ENCODE measurements around the gene JPH4.

Gene JPH4

GRCh38 chr14:23578560-23579310 lies at the start of gene JPH4:
TSS of gene JPH4 (minus strand) at chr14:23578790. CDS start at chr14:23577453, 1,337 bp downstream.
- DNase-seq (ENCODE audit: low spot score): no peak
- H3K27ac Mint-ChIP-seq: no peak within 1 kb of the TSS
- H3K27me3 Mint-ChIP-seq (ENCODE audit: low read depth): peaks cover 59% of the 10 kb centered on the region
- H3K9me3 Mint-ChIP-seq: no peaks in the 10 kb centered on the region
- H3K36me3 Mint-ChIP-seq (ENCODE audit: low read depth): no peaks in the 10 kb centered on the region
- peaks cover 10% of the 10 kb centered on the region for H3K4me1 Mint-ChIP-seq (ENCODE audit: low read depth)
- H3K4me3 Mint-ChIP-seq: no peak within 1 kb of the TSS

GRCh38 chr14:23627961-23628360 lies 49.4 kb upstream of the JPH4 start:
- Mint-ChIP-seq H3K27ac (no peak overlapping the region), H3K9me3 (peaks cover 27% of the 10 kb centered on the region), H3K36me3 (ENCODE audit: low read depth) (no peaks in the 10 kb centered on the region), H3K27me3 (ENCODE audit: low read depth) (peaks cover 2% of the 10 kb centered on the region), H3K4me3 (no peak overlapping the region), H3K4me1 (ENCODE audit: low read depth) (peaks cover 11% of the 10 kb centered on the region)
- DNase-seq (ENCODE audit: low spot score): no peak

- no peak overlapping the region for H3K27ac Mint-ChIP-seq
Measured at GRCh38 chr14:23626946-23627345, 48.4 kb upstream of the JPH4 start.

GRCh38 chr14:23624830-23625404 lies 46.3 kb upstream of the JPH4 start:
- peaks cover 6% of the 10 kb centered on the region for H3K27me3 Mint-ChIP-seq (ENCODE audit: low read depth)
- no peaks in the 10 kb centered on the region for H3K4me1 Mint-ChIP-seq (ENCODE audit: low read depth)
- no peaks in the 10 kb centered on the region for H3K36me3 Mint-ChIP-seq (ENCODE audit: low read depth)
- H3K27ac Mint-ChIP-seq: no peak overlapping the region
- H3K4me3 Mint-ChIP-seq: no peak overlapping the region
- DNase-seq (ENCODE audit: low spot score): no peak
- peaks cover 29% of the 10 kb centered on the region for H3K9me3 Mint-ChIP-seq

More at GRCh38 chr14:23626946-23627345, 48.4 kb upstream of the JPH4 start:
- Mint-ChIP-seq H3K4me1 (ENCODE audit: low read depth) (peaks cover 7% of the 10 kb centered on the region), H3K27me3 (ENCODE audit: low read depth) (peaks cover 4% of the 10 kb centered on the region), H3K9me3 (peaks cover 29% of the 10 kb centered on the region), H3K36me3 (ENCODE audit: low read depth) (no peaks in the 10 kb centered on the region), H3K4me3 (no peak overlapping the region)
- no peak for DNase-seq (ENCODE audit: low spot score)

GRCh38 chr14:23623962-23624361 lies 45.4 kb upstream of the JPH4 start:
- DNase-seq (ENCODE audit: low spot score): no peak
- no peaks in the 10 kb centered on the region for H3K4me1 Mint-ChIP-seq (ENCODE audit: low read depth)
- no peak overlapping the region for H3K4me3 Mint-ChIP-seq
- H3K36me3 Mint-ChIP-seq (ENCODE audit: low read depth): no peaks in the 10 kb centered on the region
- H3K27ac Mint-ChIP-seq: no peak overlapping the region
- peaks cover 6% of the 10 kb centered on the region for H3K27me3 Mint-ChIP-seq (ENCODE audit: low read depth)
- H3K9me3 Mint-ChIP-seq: peaks cover 29% of the 10 kb centered on the region

GRCh38 chr14:23622990-23623389 lies 44.4 kb upstream of the JPH4 start:
- no peak overlapping the region for H3K4me3 Mint-ChIP-seq
- no peak for DNase-seq (ENCODE audit: low spot score)
- peaks cover 6% of the 10 kb centered on the region for H3K27me3 Mint-ChIP-seq (ENCODE audit: low read depth)
- no peak overlapping the region for H3K27ac Mint-ChIP-seq
- no peaks in the 10 kb centered on the region for H3K4me1 Mint-ChIP-seq (ENCODE audit: low read depth)
- no peaks in the 10 kb centered on the region for H3K36me3 Mint-ChIP-seq (ENCODE audit: low read depth)
- H3K9me3 Mint-ChIP-seq: peaks cover 29% of the 10 kb centered on the region

GRCh38 chr14:23621932-23622730 lies 43.5 kb upstream of the JPH4 start:
- H3K4me3 Mint-ChIP-seq: no peak overlapping the region
- H3K27me3 Mint-ChIP-seq (ENCODE audit: low read depth): peaks cover 4% of the 10 kb centered on the region
- H3K27ac Mint-ChIP-seq: no peak overlapping the region
- peaks cover 29% of the 10 kb centered on the region for H3K9me3 Mint-ChIP-seq
- DNase-seq (ENCODE audit: low spot score): no peak
- H3K36me3 Mint-ChIP-seq (ENCODE audit: low read depth): no peaks in the 10 kb centered on the region
- no peaks in the 10 kb centered on the region for H3K4me1 Mint-ChIP-seq (ENCODE audit: low read depth)

GRCh38 chr14:23621204-23621931 lies 42.8 kb upstream of the JPH4 start:
- H3K9me3 Mint-ChIP-seq: peaks cover 23% of the 10 kb centered on the region
- H3K36me3 Mint-ChIP-seq (ENCODE audit: low read depth): no peaks in the 10 kb centered on the region
- no peaks in the 10 kb centered on the region for H3K4me1 Mint-ChIP-seq (ENCODE audit: low read depth)
- no peak overlapping the region for H3K4me3 Mint-ChIP-seq
- no peak overlapping the region for H3K27ac Mint-ChIP-seq
- H3K27me3 Mint-ChIP-seq (ENCODE audit: low read depth): peaks cover 4% of the 10 kb centered on the region
- DNase-seq (ENCODE audit: low spot score): no peak

GRCh38 chr14:23620177-23620702 lies 41.6 kb upstream of the JPH4 start:
- Mint-ChIP-seq H3K4me1 (ENCODE audit: low read depth) (no peaks in the 10 kb centered on the region), H3K27ac (no peak overlapping the region), H3K4me3 (no peak overlapping the region), H3K27me3 (ENCODE audit: low read depth) (peaks cover 4% of the 10 kb centered on the region), H3K9me3 (peaks cover 16% of the 10 kb centered on the region), H3K36me3 (ENCODE audit: low read depth) (no peaks in the 10 kb centered on the region)
- no peak for DNase-seq (ENCODE audit: low spot score)

- Mint-ChIP-seq H3K27ac (no peak overlapping the region), H3K4me3 (no peak overlapping the region), H3K27me3 (ENCODE audit: low read depth) (peaks cover 4% of the 10 kb centered on the region), H3K9me3 (peaks cover 5% of the 10 kb centered on the region), H3K36me3 (ENCODE audit: low read depth) (no peaks in the 10 kb centered on the region), H3K4me1 (ENCODE audit: low read depth) (no peaks in the 10 kb centered on the region)
- DNase-seq (ENCODE audit: low spot score): no peak
Measured at GRCh38 chr14:23618415-23618988, 39.9 kb upstream of the JPH4 start.

GRCh38 chr14:23617539-23617938 lies 38.9 kb upstream of the JPH4 start:
- Mint-ChIP-seq H3K27me3 (ENCODE audit: low read depth) (peaks cover 4% of the 10 kb centered on the region), H3K4me1 (ENCODE audit: low read depth) (no peaks in the 10 kb centered on the region), H3K9me3 (no peaks in the 10 kb centered on the region), H3K27ac (no peak overlapping the region), H3K4me3 (no peak overlapping the region), H3K36me3 (ENCODE audit: low read depth) (no peaks in the 10 kb centered on the region)
- no peak for DNase-seq (ENCODE audit: low spot score)

GRCh38 chr14:23615856-23616255 lies 37.3 kb upstream of the JPH4 start:
- Mint-ChIP-seq H3K36me3 (ENCODE audit: low read depth) (no peaks in the 10 kb centered on the region), H3K4me1 (ENCODE audit: low read depth) (peaks cover 4% of the 10 kb centered on the region), H3K4me3 (no peak overlapping the region), H3K27ac (no peak overlapping the region), H3K9me3 (no peaks in the 10 kb centered on the region), H3K27me3 (ENCODE audit: low read depth) (peaks cover 2% of the 10 kb centered on the region)
- no peak for DNase-seq (ENCODE audit: low spot score)

- Mint-ChIP-seq H3K4me3 (no peak overlapping the region), H3K9me3 (peaks cover 4% of the 10 kb centered on the region), H3K36me3 (ENCODE audit: low read depth) (peaks cover 1% of the 10 kb centered on the region), H3K27ac (no peak overlapping the region), H3K27me3 (ENCODE audit: low read depth) (no peaks in the 10 kb centered on the region), H3K4me1 (ENCODE audit: low read depth) (peaks cover 14% of the 10 kb centered on the region)
- no peak for DNase-seq (ENCODE audit: low spot score)
Measured at GRCh38 chr14:23614395-23614828, 35.8 kb upstream of the JPH4 start.

All from T-helper 2 cell treated with Interferon-gamma antibody and Interleukin-4, amounts not matched to agents 5 μg/mL and 100 μg/mL, for 36 hours (primary cell).